Measurements from ENCODE around the gene RHBDD1.
"Not testable (repeated sequence)": the region's sequence is repeated elsewhere in the genome, so short reads cannot be mapped to it uniquely, and the experiment has no call there.

Gene RHBDD1

DNA sequence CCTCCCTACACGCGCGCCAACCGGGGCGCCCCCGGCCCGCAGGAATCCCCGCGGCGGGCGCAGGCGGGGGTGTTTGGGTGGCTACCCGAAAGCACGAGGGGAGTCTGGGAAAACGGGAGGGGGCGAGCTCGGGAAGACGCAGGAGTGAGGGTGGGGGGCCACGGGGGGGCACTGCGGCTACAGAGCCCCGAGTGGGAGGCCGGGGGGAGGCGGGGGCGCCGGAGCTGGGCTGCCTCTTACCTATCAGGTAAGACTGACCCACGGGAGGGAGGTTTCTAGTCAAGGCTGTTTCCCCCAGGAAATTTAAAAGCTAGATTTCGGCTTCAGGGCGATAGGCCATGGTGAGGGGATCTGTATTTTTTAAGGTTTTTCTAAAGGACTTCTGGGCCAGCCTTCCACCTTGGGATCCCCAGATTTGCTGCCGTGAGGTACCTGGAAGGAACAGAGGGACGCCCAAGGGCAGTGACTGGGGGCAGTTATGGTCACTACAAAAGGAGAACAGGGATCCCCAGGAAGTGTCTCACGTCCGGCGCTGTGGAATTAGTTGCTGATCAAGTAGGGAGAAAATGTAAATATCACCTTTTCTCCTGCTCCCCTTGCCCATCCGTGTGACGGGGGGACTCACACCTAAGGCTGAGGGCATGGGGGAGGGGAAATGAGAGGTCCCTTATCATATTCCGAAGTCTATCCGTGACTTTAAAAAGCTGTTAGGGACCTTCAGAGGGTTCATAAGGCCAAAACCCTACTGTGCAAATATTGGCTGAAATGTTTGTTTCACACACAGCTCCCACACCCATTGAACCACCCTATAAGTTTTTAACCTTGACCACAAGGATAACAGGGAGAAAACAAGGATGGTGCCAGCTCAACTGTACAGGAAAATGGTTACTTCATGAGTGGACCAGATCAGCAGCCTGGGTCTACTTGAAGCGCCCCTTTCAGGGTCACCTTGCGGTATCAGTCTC lies 35.6 kb upstream of the RHBDD1 start:
- no peak for DNase-seq

- peak; percentile 46 for DNase-seq
Observed at GRCh38 chr2:226800941-226801784, 34.7 kb upstream of the RHBDD1 start.

GRCh38 chr2:226802573-226802972 lies 33.3 kb upstream of the RHBDD1 start:
- DNase-seq: peak; percentile 62

GRCh38 chr2:226803410-226803809 lies 32.4 kb upstream of the RHBDD1 start:
- DNase-seq: no peak

GRCh38 chr2:226813148-226813701 lies 22.6 kb upstream of the RHBDD1 start:
- peak; percentile 23 for DNase-seq

DNA sequence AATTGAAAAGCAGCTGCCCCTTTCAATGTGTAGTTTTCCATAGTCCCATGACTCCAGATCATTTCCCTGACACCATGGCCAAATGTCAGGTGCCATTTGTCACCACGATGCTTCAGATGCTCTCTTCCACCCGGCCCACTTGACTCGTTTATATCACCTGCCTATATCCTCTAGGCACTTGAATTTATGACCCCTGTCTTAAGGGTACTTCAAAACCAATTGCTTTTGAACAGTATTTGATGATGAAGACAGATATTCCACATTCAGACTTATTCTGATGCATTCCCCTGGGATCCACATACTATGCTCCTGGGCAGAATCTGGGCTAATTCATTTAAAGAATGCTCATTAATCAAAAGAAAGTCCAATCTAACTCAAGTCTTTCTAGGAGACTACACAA lies 16.9 kb upstream of the RHBDD1 start:
- DNase-seq: peak; percentile 82

DNA sequence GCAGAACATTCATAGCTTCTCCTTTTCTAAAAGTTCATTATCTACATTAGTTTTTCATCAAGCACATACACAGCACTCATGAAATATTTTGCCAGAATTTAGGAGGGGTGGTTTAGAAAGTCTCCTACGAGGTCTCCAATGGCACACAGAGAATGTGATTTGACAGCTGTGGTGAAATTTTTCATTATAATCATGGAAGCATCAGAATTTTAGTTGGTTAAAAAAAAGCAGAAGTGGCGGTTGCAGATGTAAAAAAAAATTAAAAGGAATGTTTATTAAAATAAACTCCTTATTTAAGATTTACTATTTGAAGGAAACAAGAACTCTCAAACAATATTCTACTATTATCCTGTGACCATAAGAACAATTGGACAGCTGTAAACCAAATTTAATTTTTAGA lies 10.8 kb upstream of the RHBDD1 start:
- no peak for DNase-seq

GRCh38 chr2:226828191-226828590 lies 7.7 kb upstream of the RHBDD1 start:
- no peak for DNase-seq

- DNase-seq: no peak
Observed at GRCh38 chr2:226829721-226830631, 5.9 kb upstream of the RHBDD1 start.

GRCh38 chr2:226831266-226831665 lies 4.6 kb upstream of the RHBDD1 start:
- no peak for DNase-seq

DNA sequence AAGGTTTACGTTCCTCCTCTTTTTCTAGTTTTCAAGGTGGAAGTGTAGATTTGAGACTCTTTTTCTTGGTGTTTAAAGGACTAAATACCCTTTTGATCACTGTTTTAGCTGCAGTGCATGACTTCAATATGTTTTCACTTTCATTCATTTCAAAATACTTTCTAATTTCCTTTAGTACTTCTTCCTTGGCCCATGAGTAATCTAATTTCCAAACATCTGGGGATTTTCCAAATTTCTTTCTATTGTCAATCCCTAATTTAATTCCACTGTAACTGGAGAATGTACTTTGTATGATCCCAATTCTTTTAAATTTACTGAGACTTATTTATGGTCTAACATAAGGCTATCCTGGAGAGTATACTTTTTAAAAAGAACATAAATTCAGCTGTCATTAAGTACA lies 3.8 kb upstream of the RHBDD1 start:
- DNase-seq: no peak

- not testable (repeated sequence) for DNase-seq
Observed at GRCh38 chr2:226834880-226835279, 974 bp upstream of the RHBDD1 start.

DNA sequence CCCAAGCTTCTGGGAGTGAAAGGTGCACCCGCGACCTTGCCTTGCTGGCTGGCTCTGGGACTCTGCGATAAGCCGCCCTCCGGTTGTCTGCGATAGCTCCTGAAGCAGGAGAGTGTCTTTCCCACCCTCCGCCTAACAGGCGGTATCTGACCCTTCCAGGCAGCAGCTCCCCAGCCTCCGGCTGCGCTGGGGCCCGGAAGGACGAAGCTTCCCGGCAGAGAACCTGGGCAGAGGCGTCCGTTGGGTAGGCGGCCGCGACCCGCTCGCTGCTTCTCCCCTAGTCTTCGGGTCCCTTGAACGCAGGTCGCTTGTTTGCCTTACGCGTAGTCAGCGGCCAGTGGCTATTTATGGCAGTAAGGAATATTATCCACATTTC lies 446 bp upstream of the RHBDD1 start:
- DNase-seq: no peak

- DNase-seq: no peak
Observed at GRCh38 chr2:226836548-226836885, 663 bp downstream of the RHBDD1 start.

DNA sequence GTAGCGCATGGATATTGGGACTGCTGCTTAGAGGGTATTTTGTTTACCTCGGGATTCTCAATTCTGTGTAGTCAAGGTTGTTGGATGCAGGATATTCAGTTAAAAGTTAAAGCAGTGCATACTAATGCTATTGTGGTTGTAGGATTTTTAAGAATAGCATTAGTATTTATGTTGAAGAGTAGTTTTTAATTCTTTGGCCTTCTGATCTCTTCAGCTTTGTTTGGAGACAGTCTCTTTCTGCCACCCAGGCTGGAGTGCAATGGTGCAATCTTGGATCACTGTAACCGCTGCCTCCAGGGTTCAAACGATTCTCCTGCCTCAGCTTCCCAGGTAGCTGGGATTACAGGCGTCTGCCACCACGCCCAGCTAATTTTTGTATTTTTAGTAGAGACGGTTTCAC lies 1.5 kb downstream of the RHBDD1 start:
- no peak for DNase-seq

DNA sequence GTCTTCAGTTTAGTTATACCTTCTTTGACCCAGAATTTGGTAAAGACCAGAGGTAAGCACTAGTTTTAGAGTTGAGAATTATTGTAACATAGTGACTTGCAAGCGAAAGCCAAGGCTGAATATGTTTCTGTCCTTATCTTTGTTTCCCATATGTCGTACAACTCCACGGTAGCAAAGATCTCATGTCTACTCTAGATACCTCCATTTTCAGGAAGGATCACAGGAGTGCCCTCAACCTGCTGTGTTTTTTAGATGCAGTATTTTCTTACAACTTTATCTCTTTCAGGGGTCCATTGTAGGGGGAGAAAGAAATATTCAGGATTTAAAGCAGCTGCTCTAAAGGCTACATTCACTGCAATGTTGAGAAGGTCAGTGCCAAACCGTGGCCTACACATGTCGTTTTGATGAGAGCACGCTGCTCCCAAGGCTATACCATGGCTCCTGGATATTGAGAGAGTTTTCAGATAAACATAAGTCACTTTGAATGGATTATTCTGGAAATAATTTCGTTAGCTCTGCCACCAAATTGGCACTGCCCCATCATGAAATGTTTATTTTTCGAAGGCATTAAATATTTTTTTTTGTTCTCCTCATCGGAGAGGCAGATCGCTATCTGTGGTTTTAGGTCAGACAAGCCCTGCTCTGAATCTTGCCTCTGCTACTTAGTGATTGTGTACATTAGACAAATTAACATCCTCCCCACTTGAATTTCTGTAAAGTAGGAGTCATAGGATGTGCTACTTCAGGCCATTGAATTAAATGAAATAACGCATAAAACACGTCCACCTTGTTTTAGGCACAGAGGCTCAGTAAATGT lies 2.1 kb downstream of the RHBDD1 start:
- DNase-seq: peak; percentile 41

DNA sequence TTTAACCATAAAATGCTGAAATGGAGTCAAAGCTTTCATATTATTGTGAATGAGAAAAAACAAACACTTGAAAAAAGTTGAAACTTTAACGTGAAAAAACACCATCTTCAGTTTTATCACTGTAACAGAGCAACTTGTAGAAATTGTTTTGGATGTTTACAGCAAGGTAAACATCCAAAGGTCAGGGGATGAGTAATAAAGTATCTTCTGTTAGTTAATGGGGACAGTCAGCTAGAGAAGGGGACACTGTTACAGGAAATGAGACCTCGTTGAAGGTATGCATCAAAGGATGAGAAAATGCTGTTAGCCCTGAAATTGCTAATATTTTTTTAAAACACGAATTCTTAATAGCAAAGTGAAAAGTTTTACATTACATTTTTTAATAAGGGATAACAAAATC lies 2.9 kb downstream of the RHBDD1 start:
- no peak for DNase-seq

DNA sequence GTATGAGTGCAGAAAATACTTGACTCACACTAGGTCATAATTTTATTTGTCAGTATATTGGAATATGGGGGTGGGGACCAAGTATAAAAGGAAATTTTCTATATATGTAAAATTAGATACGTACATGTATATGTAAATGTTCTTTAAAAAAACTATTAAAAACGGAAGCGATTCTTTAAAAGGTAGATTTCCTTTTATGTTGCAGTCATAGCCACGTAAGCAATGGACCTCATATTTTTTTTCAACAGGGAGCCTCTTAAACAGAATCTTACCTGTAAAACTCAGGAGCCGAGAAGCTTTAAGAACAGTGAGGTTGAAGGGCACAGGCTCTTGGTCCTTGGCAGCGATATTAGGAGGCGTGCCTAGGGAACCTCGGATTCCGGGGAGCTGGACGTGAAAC lies 3.3 kb downstream of the RHBDD1 start:
- no peak for DNase-seq

DNA sequence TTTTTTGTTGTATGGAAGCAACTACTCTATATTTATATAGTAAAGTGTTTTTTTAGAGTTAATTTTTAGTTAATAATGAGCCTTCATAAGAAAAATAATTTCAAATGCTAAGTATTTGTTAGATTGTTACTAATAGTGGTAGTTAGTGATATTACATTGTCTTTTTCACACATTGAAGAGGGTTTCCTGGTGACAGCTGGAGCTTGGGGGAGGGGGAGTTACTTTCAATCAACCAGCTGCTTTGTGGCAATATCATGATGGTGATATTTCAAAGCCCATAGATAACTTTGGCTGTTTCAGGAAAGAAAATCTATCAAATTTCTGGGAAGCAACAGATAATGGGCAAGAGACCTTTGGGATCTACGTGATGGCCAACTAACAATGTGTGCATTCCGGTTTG lies 4.1 kb downstream of the RHBDD1 start:
- DNase-seq: no peak

DNA sequence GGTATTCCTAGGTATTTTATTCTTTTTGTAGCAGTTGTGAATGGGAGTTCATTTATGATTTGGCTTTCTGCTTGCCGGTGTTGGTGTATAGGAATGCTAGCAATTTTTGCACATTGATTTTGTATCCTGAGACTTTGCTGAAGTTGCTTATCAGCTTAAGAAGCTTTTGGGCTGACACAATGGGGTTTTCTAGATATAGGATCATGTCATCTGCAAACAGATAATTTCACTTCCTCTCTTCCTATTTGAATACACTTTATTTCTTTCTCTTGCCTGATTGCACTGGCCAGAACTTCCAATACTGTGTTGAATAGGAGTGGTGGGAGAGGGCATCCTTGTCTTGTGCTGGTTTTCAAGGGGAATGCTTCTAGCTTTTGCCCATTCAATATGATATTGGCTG lies 7.1 kb downstream of the RHBDD1 start:
- DNase-seq: not testable (repeated sequence)

GRCh38 chr2:226845386-226846116 lies 9.7 kb downstream of the RHBDD1 start:
- no peak for DNase-seq

Measured in NCI-H1105 treated with DMSO at 0.1 percent for 48 hours (cell line).